ENCODE measurements around the gene HOMER2.
A peak's percentile ranks its signal among the peaks of the same experiment; 100 is the strongest.

The HOMER2 gene

GRCh38 chr15:82972990-82973389 is 20.5 kb upstream of the HOMER2 start:
- no peak overlapping the region for H3K27ac ChIP-seq
- TF ChIP-seq CTCF (IDR thresholded peaks at IDR 0.05) (no peak), ZFX (IDR thresholded peaks at IDR 0.05; ENCODE audit: borderline replicate concordance) (no peak)

- H3K27ac ChIP-seq = peak overlapping the region; percentile 47
- TF ChIP-seq ZFX (IDR thresholded peaks at IDR 0.05; ENCODE audit: borderline replicate concordance) (no peak), CTCF (IDR thresholded peaks at IDR 0.05) (no peak)
Observed at GRCh38 chr15:82971218-82971984, 18.9 kb upstream of the HOMER2 start.

- H3K27ac ChIP-seq = peak overlapping the region; percentile 47
Observed at GRCh38 chr15:82970696-82971095, 18.2 kb upstream of the HOMER2 start.

GRCh38 chr15:82970078-82970686 is 17.7 kb upstream of the HOMER2 start:
- peak overlapping the region; percentile 47 for H3K27ac ChIP-seq
- no peak for TF ChIP-seq ZFX (IDR thresholded peaks at IDR 0.05; ENCODE audit: borderline replicate concordance)
- no peak for TF ChIP-seq CTCF (IDR thresholded peaks at IDR 0.05)

More at GRCh38 chr15:82970696-82971095, 18.2 kb upstream of the HOMER2 start:
- TF ChIP-seq CTCF (IDR thresholded peaks at IDR 0.05) (no peak), ZFX (IDR thresholded peaks at IDR 0.05; ENCODE audit: borderline replicate concordance) (no peak)

GRCh38 chr15:82969353-82969752 is 16.8 kb upstream of the HOMER2 start:
- no peak overlapping the region for H3K27ac ChIP-seq
- TF ChIP-seq CTCF (IDR thresholded peaks at IDR 0.05) (no peak), ZFX (IDR thresholded peaks at IDR 0.05; ENCODE audit: borderline replicate concordance) (no peak)

- TF ChIP-seq CTCF (IDR thresholded peaks at IDR 0.05) (no peak), ZFX (IDR thresholded peaks at IDR 0.05; ENCODE audit: borderline replicate concordance) (no peak)
- H3K27ac ChIP-seq = no peak overlapping the region
Observed at GRCh38 chr15:82968066-82968465, 15.5 kb upstream of the HOMER2 start.

- no peak overlapping the region for H3K27ac ChIP-seq
- TF ChIP-seq CTCF (IDR thresholded peaks at IDR 0.05) (no peak), ZFX (IDR thresholded peaks at IDR 0.05; ENCODE audit: borderline replicate concordance) (no peak)
Observed at GRCh38 chr15:82966671-82967071, 14.2 kb upstream of the HOMER2 start.
